Measurements from ENCODE around the gene HLX. TPM values are rescaled to one million over a fixed set of nuclear protein-coding genes. Genes with fewer than 3 reads are reported as not detected.
A peak's percentile ranks its signal among the peaks of the same experiment; 100 is the strongest.

Gene HLX
- total and polyA plus RNA-seq, 9 of the 15 experiments (the other 6 are each of a cell fraction or from before 2014, with no cell fraction given), result 0.10 to 3.0 (median 1.6) TPM

- TF ChIP-seq ZBTB43 (CRISPR knock-in tag; IDR thresholded peaks at IDR 0.05) (no peak), MYC (IDR thresholded peaks at IDR 0.05; ENCODE audit: low read depth, low read length) (peak; percentile 23; the same call in 1 of the 2 replicates), MYC (CRISPR knock-in tag; IDR thresholded peaks at IDR 0.05; ENCODE audit: borderline replicate concordance, low read depth) (no peak), MTA1 (IDR thresholded peaks at IDR 0.05; ENCODE audit: borderline replicate concordance) (no peak), NFYB (IDR thresholded peaks at IDR 0.05; ENCODE audit: extremely low read depth, insufficient read length) (peak; percentile 22), TBP (optimal IDR thresholded peaks at IDR 0.05; ENCODE audit: low read depth, low read length) (peak; percentile 62), SRF (CRISPR knock-in tag; IDR thresholded peaks at IDR 0.05) (no peak), FOXJ2 (tag; IDR thresholded peaks at IDR 0.05) (0 out of 2 replicates have a peak, but pooled peaks have one; percentile 15), NFRKB (IDR thresholded peaks at IDR 0.05; ENCODE audit: low read depth) (no peak), ARID2 (IDR thresholded peaks at IDR 0.05) (no peak), CREM (IDR thresholded peaks at IDR 0.05; ENCODE audit: low read depth) (no peak), ZFP1 (CRISPR knock-in tag; IDR thresholded peaks at IDR 0.05) (no peak), PRMT5 (CRISPR knock-in tag; IDR thresholded peaks at IDR 0.05) (no peak)
Observed at GRCh38 chr1:220879076-220879508, at the start of gene HLX (continued).

Data from K562 (cell line).